ENCODE measurements around the gene TGM6.

The TGM6 gene

DNA sequence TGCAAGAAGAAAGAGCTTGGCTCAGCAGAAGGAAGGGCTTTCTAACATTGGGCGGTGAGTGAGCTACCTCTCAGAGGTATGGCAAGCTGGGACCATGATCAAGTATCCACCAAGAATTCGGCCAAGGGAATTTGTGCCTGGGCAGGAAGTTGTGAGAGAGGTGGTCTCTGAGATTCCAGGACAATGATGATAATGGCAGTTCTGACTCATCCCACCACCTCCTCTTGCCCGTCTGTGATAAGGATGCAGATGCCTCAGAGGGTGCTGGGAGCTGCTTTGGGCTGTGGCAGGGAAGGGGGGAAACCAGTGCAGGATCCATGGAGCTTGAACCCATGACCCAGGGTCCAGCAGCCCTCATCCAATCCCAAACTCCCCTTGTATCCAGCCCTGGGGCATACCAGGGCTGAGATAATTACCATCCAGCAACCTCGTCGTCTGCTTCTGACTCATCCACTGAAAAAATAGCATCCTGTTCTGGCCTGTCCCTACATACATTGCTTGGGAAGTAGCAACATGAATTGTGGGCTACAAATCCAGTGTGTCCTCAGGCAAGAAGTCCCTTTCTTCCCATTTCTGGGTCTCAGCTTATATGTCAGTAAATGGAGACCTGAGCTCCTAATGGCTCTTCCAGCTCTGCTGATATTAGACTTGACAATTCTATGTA lies 5.9 kb downstream of the TGM6 start:
- no peaks in the 10 kb centered on the region for H3K36me3 ChIP-seq (ENCODE audit: control insufficient read depth, low read depth, low read length)
- no peak overlapping the region for H3K9ac ChIP-seq (ENCODE audit: low read length)
- H3K4me1 ChIP-seq (ENCODE audit: control insufficient read depth, low read depth, low read length) = no peaks in the 10 kb centered on the region
- no peaks in the 10 kb centered on the region for H3K27me3 ChIP-seq (ENCODE audit: control insufficient read depth, insufficient read depth, low read length)
- H3K27ac ChIP-seq (ENCODE audit: low read length) = no peak overlapping the region
- no peaks in the 10 kb centered on the region for H3K9me3 ChIP-seq (ENCODE audit: control insufficient read depth, low read depth, low read length)
- H3K4me3 ChIP-seq (ENCODE audit: low read length) = no peak overlapping the region

DNA sequence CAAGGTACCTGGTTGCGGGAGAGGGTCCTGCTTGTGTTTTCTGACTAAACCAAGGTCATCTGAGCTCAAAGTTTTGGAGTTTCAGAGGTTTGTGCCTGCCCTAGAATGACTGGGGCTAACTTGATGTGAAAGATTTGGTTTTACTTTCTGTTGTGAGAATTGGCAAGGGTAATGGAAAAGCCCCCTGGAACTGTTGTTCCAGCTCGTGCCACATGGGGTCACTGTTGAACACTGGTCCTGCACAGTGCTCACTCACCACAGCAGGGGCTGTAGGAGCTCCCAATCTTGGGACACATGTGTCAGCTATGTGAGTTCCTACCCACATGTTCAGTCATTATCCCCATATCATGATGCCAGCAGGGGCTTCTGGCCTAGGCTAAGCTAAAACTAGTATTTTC lies 6.5 kb downstream of the TGM6 start:
- Histone ChIP-seq H3K4me1 (ENCODE audit: control insufficient read depth, low read depth, low read length) (no peaks in the 10 kb centered on the region), H3K27ac (ENCODE audit: low read length) (no peak overlapping the region), H3K27me3 (ENCODE audit: control insufficient read depth, insufficient read depth, low read length) (no peaks in the 10 kb centered on the region), H3K36me3 (ENCODE audit: control insufficient read depth, low read depth, low read length) (no peaks in the 10 kb centered on the region), H3K4me3 (ENCODE audit: low read length) (no peak overlapping the region), H3K9ac (ENCODE audit: low read length) (no peak overlapping the region), H3K9me3 (ENCODE audit: control insufficient read depth, low read depth, low read length) (no peaks in the 10 kb centered on the region)

DNA sequence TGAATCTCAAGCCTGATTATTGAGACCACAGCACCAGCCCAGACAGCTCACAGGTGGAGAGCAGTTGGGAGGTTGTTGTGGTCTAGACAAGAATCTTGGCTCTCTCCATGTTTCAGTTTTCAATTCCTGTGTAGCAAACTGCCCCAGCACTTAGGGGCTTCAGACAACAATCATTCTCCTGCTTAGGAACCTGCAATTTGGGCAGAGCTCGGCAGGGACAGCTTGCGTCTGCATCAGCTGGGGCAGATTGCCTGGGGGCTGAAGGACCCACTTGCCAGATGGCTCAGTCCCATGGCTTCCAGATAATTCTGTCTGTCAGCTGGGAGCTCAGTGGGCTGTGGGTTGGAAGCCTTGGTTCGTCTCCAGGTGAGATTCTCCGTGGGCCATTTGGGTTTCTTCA lies 6.9 kb downstream of the TGM6 start:
- Histone ChIP-seq H3K36me3 (ENCODE audit: control insufficient read depth, low read depth, low read length) (no peaks in the 10 kb centered on the region), H3K27ac (ENCODE audit: low read length) (no peak overlapping the region), H3K27me3 (ENCODE audit: control insufficient read depth, insufficient read depth, low read length) (no peaks in the 10 kb centered on the region), H3K9me3 (ENCODE audit: control insufficient read depth, low read depth, low read length) (no peaks in the 10 kb centered on the region), H3K9ac (ENCODE audit: low read length) (no peak overlapping the region), H3K4me1 (ENCODE audit: control insufficient read depth, low read depth, low read length) (no peaks in the 10 kb centered on the region), H3K4me3 (ENCODE audit: low read length) (no peak overlapping the region)

DNA sequence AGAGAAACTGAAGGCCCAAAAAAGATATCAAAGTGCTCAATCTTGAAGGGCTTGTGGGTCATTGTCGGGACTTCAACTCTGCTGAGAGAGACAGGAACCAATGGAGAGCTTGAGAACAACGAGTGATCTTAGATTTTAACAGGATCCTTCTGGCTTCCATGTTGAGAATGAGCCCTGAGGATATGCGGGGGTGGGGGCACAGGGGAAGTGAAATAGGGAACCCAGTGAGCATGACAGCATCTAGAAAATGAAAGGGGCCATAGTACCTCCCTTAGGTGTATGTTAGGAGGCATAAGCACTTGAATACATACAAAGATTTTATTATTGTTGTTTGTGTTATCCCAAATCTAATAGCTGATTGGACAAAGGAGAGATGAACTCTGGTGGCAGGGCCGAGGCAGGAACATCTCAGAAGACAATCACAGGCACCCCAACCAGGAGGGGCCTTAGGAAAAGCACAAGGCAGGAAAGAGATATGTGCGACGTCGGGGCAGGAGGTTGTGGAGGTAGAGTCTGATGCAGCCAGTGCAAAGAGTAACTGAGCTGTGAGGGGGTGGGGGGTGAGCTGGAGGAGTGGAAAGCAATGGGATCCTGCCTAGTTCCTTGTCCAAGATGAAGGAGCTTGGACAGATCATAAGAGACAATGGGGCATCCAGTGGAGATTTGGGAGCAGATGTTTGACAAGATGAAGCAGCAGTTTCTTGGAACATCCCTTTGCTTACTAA lies 10.4 kb downstream of the TGM6 start:
- H3K27ac ChIP-seq (ENCODE audit: low read length) = no peak overlapping the region
- no peaks in the 10 kb centered on the region for H3K27me3 ChIP-seq (ENCODE audit: control insufficient read depth, insufficient read depth, low read length)
- no peaks in the 10 kb centered on the region for H3K9me3 ChIP-seq (ENCODE audit: control insufficient read depth, low read depth, low read length)
- H3K4me1 ChIP-seq (ENCODE audit: control insufficient read depth, low read depth, low read length) = no peaks in the 10 kb centered on the region
- no peak overlapping the region for H3K4me3 ChIP-seq (ENCODE audit: low read length)
- H3K36me3 ChIP-seq (ENCODE audit: control insufficient read depth, low read depth, low read length) = no peaks in the 10 kb centered on the region
- H3K9ac ChIP-seq (ENCODE audit: low read length) = no peak overlapping the region

DNA sequence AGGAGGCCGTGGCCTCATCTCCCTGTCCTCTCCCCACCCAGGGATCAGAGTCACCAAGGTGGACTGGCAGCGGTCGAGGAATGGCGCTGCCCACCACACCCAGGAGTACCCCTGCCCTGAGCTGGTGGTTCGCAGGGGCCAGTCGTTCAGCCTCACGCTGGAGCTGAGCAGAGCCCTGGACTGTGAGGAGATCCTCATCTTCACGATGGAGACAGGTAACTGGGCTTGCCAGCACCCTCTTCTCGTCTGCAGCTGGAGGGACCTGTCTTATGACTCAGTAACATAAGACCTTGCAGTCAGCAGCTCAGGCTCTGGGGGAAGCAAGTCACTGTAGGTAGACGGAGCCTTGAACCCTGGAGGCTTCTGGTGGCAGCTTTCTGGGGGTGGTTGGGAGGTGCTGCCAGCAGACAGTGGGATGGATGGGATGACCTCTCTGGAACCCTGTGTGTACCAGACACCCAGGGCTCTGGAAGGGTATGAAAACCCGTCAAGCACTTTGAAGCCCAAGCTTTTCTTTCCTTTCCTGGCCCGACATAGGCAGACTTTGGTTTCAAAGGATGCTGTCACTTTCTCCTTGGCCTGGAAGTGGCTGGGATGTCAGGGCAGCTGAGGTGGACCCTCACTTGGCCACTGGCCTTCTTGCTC lies 13.8 kb downstream of the TGM6 start:
- no peaks in the 10 kb centered on the region for H3K36me3 ChIP-seq (ENCODE audit: control insufficient read depth, low read depth, low read length)
- no peaks in the 10 kb centered on the region for H3K27me3 ChIP-seq (ENCODE audit: control insufficient read depth, insufficient read depth, low read length)
- H3K4me1 ChIP-seq (ENCODE audit: control insufficient read depth, low read depth, low read length) = no peaks in the 10 kb centered on the region
- no peaks in the 10 kb centered on the region for H3K9me3 ChIP-seq (ENCODE audit: control insufficient read depth, low read depth, low read length)
- H3K9ac ChIP-seq (ENCODE audit: low read length) = no peak overlapping the region
- H3K27ac ChIP-seq (ENCODE audit: low read length) = no peak overlapping the region
- H3K4me3 ChIP-seq (ENCODE audit: low read length) = no peak overlapping the region

DNA sequence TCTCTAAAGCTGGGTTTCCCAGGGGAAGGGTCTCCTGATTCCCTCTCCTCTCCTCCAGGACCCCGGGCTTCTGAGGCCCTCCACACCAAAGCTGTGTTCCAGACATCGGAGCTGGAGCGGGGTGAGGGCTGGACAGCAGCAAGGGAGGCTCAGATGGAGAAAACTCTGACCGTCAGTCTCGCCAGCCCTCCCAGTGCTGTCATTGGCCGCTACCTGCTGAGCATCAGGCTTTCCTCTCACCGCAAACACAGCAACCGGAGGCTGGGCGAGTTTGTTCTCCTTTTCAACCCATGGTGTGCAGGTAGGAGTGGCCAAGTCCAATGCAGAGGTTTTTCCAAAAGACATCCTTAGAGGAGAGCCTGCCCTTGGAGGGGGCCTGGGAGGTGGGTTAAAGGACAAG lies 14.4 kb downstream of the TGM6 start:
- no peaks in the 10 kb centered on the region for H3K9me3 ChIP-seq (ENCODE audit: control insufficient read depth, low read depth, low read length)
- H3K9ac ChIP-seq (ENCODE audit: low read length) = no peak overlapping the region
- H3K27me3 ChIP-seq (ENCODE audit: control insufficient read depth, insufficient read depth, low read length) = no peaks in the 10 kb centered on the region
- no peak overlapping the region for H3K4me3 ChIP-seq (ENCODE audit: low read length)
- no peak overlapping the region for H3K27ac ChIP-seq (ENCODE audit: low read length)
- H3K4me1 ChIP-seq (ENCODE audit: control insufficient read depth, low read depth, low read length) = no peaks in the 10 kb centered on the region
- H3K36me3 ChIP-seq (ENCODE audit: control insufficient read depth, low read depth, low read length) = no peaks in the 10 kb centered on the region

DNA sequence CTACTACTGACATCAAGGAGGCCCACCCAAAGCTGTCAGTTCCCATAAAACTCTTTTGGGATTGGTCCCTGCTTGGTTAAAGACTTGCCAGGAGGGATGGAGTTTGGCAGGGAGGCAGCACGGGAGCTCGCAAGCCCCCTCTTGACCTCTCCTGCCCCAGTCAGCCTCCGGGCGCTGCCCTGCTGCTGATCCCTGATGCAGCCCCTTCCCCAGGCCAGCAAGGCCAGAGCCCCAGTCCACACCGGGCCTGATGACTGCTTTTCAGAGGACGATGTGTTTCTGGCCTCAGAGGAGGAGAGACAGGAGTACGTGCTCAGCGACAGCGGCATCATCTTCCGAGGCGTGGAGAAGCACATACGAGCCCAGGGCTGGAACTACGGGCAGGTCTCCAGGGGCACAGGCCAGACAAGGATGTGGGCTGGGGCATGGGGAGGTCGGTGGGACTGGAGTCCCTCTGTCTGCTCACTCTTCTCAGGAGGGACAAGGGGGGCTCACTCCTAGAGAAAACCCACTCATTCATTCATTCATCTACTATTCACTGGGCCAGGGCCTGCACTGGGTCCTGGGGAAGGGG lies 15.6 kb downstream of the TGM6 start:
- no peaks in the 10 kb centered on the region for H3K4me1 ChIP-seq (ENCODE audit: control insufficient read depth, low read depth, low read length)
- no peak overlapping the region for H3K4me3 ChIP-seq (ENCODE audit: low read length)
- H3K36me3 ChIP-seq (ENCODE audit: control insufficient read depth, low read depth, low read length) = no peaks in the 10 kb centered on the region

DNA sequence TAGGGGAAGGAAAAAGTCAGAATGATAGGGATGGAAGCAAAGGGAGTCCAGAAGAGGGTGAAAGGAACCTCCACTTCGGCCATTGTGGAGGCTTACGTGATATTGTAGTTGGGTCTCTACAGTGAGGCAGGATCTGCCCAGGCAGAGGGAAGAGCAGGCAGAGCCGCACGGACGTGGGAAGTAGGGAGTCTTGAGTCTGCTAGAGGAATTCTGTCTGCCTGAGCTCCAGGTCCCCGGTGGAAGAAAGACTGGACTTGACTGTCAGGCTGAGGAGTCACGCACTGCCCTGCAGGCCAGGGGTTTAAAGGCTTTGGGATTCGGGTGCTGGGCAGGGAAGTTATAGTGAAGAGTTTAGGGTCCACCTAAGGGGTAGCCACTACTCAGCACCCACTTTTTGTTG lies 16.4 kb downstream of the TGM6 start:
- no peaks in the 10 kb centered on the region for H3K36me3 ChIP-seq (ENCODE audit: control insufficient read depth, low read depth, low read length)
- no peak overlapping the region for H3K27ac ChIP-seq (ENCODE audit: low read length)
- H3K9ac ChIP-seq (ENCODE audit: low read length) = no peak overlapping the region
- H3K27me3 ChIP-seq (ENCODE audit: control insufficient read depth, insufficient read depth, low read length) = no peaks in the 10 kb centered on the region
- H3K4me1 ChIP-seq (ENCODE audit: control insufficient read depth, low read depth, low read length) = no peaks in the 10 kb centered on the region
- no peak overlapping the region for H3K4me3 ChIP-seq (ENCODE audit: low read length)
- H3K9me3 ChIP-seq (ENCODE audit: control insufficient read depth, low read depth, low read length) = no peaks in the 10 kb centered on the region

More for the DNA sequence above, 15.6 kb downstream of the TGM6 start:
- Histone ChIP-seq H3K27ac (ENCODE audit: low read length) (no peak overlapping the region), H3K9ac (ENCODE audit: low read length) (no peak overlapping the region), H3K9me3 (ENCODE audit: control insufficient read depth, low read depth, low read length) (no peaks in the 10 kb centered on the region), H3K27me3 (ENCODE audit: control insufficient read depth, insufficient read depth, low read length) (no peaks in the 10 kb centered on the region)

DNA sequence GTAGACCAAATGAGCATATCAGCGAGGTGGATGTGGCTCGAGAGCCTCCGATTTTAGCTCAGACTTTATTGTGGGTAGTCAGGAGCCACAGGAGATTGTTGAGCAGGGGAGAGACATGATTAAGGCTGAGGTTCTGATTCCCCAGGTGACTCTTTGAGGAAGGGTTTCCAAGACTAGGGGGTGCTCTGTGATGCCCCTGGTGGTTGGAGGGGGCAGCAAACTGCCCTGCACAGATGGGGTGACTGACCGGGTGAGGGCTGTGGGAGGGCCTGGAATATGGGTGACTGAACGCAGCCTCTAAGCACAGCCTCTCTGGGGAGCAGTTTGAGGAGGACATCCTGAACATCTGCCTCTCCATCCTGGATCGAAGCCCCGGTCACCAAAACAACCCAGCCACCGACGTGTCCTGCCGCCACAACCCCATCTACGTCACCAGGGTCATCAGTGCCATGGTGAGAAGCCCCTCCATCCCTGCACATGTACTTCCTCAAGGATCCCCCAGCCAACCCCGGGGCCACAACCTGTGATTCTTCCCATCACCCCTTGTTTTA lies 17.0 kb downstream of the TGM6 start:
- H3K9ac ChIP-seq (ENCODE audit: low read length) = no peak overlapping the region
- H3K9me3 ChIP-seq (ENCODE audit: control insufficient read depth, low read depth, low read length) = no peaks in the 10 kb centered on the region
- no peak overlapping the region for H3K4me3 ChIP-seq (ENCODE audit: low read length)
- H3K27me3 ChIP-seq (ENCODE audit: control insufficient read depth, insufficient read depth, low read length) = no peaks in the 10 kb centered on the region
- no peaks in the 10 kb centered on the region for H3K4me1 ChIP-seq (ENCODE audit: control insufficient read depth, low read depth, low read length)
- H3K36me3 ChIP-seq (ENCODE audit: control insufficient read depth, low read depth, low read length) = no peaks in the 10 kb centered on the region
- no peak overlapping the region for H3K27ac ChIP-seq (ENCODE audit: low read length)

DNA sequence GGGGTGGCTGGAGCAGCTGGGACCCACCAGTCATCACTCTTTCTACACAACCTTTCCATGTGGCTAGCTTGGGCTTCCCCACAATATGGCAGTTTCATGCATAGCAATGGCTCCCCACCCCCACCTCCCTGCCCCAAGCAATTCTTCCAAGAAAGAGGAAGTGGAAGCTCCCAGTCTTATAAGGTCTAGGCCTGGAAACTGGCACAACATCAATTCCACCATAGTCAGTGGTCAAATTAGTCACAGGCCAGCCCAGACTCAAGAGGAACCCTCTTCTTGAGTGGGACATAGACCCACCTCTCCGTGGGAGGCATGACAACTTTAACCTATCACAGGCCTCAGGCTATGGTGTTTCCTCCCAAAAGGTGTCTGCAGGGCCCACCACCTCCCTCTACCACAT lies 17.7 kb downstream of the TGM6 start:
- Histone ChIP-seq H3K36me3 (ENCODE audit: control insufficient read depth, low read depth, low read length) (no peaks in the 10 kb centered on the region), H3K4me1 (ENCODE audit: control insufficient read depth, low read depth, low read length) (no peaks in the 10 kb centered on the region), H3K27ac (ENCODE audit: low read length) (no peak overlapping the region), H3K9me3 (ENCODE audit: control insufficient read depth, low read depth, low read length) (no peaks in the 10 kb centered on the region), H3K4me3 (ENCODE audit: low read length) (no peak overlapping the region), H3K27me3 (ENCODE audit: control insufficient read depth, insufficient read depth, low read length) (no peaks in the 10 kb centered on the region), H3K9ac (ENCODE audit: low read length) (no peak overlapping the region)

DNA sequence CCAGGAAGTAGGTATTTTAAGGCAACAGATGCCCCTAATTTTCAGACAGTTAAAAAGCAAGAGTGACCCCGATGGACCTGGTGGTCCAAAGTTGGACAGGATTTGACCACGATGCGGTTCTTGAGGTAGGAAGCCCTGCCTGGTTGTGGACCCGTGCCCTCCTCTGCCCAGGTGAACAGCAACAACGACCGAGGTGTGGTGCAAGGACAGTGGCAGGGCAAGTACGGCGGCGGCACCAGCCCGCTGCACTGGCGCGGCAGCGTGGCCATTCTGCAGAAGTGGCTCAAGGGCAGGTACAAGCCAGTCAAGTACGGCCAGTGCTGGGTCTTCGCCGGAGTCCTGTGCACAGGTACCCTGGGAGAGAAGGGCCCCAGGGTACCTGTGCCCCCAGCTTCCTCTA lies 18.7 kb downstream of the TGM6 start:
- H3K4me1 ChIP-seq (ENCODE audit: control insufficient read depth, low read depth, low read length) = no peaks in the 10 kb centered on the region
- H3K27ac ChIP-seq (ENCODE audit: low read length) = no peak overlapping the region
- no peaks in the 10 kb centered on the region for H3K9me3 ChIP-seq (ENCODE audit: control insufficient read depth, low read depth, low read length)
- H3K27me3 ChIP-seq (ENCODE audit: control insufficient read depth, insufficient read depth, low read length) = no peaks in the 10 kb centered on the region
- H3K9ac ChIP-seq (ENCODE audit: low read length) = no peak overlapping the region
- no peaks in the 10 kb centered on the region for H3K36me3 ChIP-seq (ENCODE audit: control insufficient read depth, low read depth, low read length)
- no peak overlapping the region for H3K4me3 ChIP-seq (ENCODE audit: low read length)
